ENCODE measurements around the gene CD99.

CD99 gene

GRCh38 chrX:2690856-2691542, at the start of gene CD99:
Gene CD99 (plus strand): TSS chrX:2691295. CDS start chrX:2691361, 66 bp downstream.
- peak within 1 kb of the TSS; percentile 58 to 92 for H3K4me3 ChIP-seq (ENCODE audit: low read depth in 1 of 2, low read length in 2 of 2)
- peak; percentile 79 for ATAC-seq (ENCODE audit: insufficient read depth, low read depth)
- no peaks in the 10 kb centered on the region for H3K9me3 ChIP-seq (ENCODE audit: insufficient read depth, low read length, severe bottlenecking)
- peak within 1 kb of the TSS; percentile 99 for H3K27ac ChIP-seq (ENCODE audit: low read length)
- H3K27me3 ChIP-seq (ENCODE audit: insufficient read depth, low read length, poor library complexity) = no peaks in the 10 kb centered on the region
- H3K36me3 ChIP-seq (ENCODE audit: insufficient read depth, low read length) = peaks cover 39% of the 10 kb centered on the region
- H2AFZ ChIP-seq (ENCODE audit: low read depth, low read length) = peak within 1 kb of the TSS; percentile 43
- peaks cover 56% of the 10 kb centered on the region for H3K79me2 ChIP-seq (ENCODE audit: insufficient read depth, low read length)
- peaks cover 32% of the 10 kb centered on the region for H4K20me1 ChIP-seq (ENCODE audit: insufficient read depth, low read length)
- peaks cover 36% of the 10 kb centered on the region for H3K4me1 ChIP-seq (ENCODE audit: insufficient read depth, low read length)
- H3K9ac ChIP-seq (ENCODE audit: low read depth, low read length) = peak within 1 kb of the TSS; percentile 89
- peak; percentile 95 for DNase-seq
- peak within 1 kb of the TSS; percentile 76 for H3K4me2 ChIP-seq (ENCODE audit: insufficient read depth, low read length)
- TF ChIP-seq CTCF (IDR thresholded peaks at IDR 0.05; ENCODE audit: borderline replicate concordance, extremely low read depth, low read length, poor library complexity, severe bottlenecking) (peak; percentile 3), EZH2 (IDR thresholded peaks at IDR 0.05; ENCODE audit: borderline replicate concordance, low read depth, low read length, severe bottlenecking) (no peak)

GRCh38 chrX:2642146-2642545, 48.9 kb upstream of the CD99 start:
- Histone ChIP-seq H2AFZ (ENCODE audit: low read depth, low read length) (no peak overlapping the region), H3K27ac (ENCODE audit: low read length) (no peak overlapping the region), H3K27me3 (ENCODE audit: insufficient read depth, low read length, poor library complexity) (no peaks in the 10 kb centered on the region), H3K4me2 (ENCODE audit: insufficient read depth, low read length) (no peak overlapping the region), H3K36me3 (ENCODE audit: insufficient read depth, low read length) (peaks cover 53% of the 10 kb centered on the region), H3K9me3 (ENCODE audit: insufficient read depth, low read length, severe bottlenecking) (no peaks in the 10 kb centered on the region), H3K79me2 (ENCODE audit: insufficient read depth, low read length) (peaks cover 9% of the 10 kb centered on the region; the same call in 1 of the 2 replicates), H3K9ac (ENCODE audit: low read depth, low read length) (no peak overlapping the region), H4K20me1 (ENCODE audit: insufficient read depth, low read length) (no peaks in the 10 kb centered on the region), H3K4me1 (ENCODE audit: insufficient read depth, low read length) (no peaks in the 10 kb centered on the region), H3K4me3 (ENCODE audit: low read depth in 1 of 2, low read length in 2 of 2) (no peak overlapping the region)
- no peak for DNase-seq
- TF ChIP-seq EZH2 (IDR thresholded peaks at IDR 0.05; ENCODE audit: borderline replicate concordance, low read depth, low read length, severe bottlenecking) (no peak), CTCF (IDR thresholded peaks at IDR 0.05; ENCODE audit: borderline replicate concordance, extremely low read depth, low read length, poor library complexity, severe bottlenecking) (no peak)
- ATAC-seq (ENCODE audit: insufficient read depth, low read depth) = no peak

GRCh38 chrX:2642791-2643190, 48.3 kb upstream of the CD99 start:
- Histone ChIP-seq H3K4me3 (ENCODE audit: low read depth in 1 of 2, low read length in 2 of 2) (no peak overlapping the region), H3K36me3 (ENCODE audit: insufficient read depth, low read length) (peaks cover 56% of the 10 kb centered on the region), H3K4me2 (ENCODE audit: insufficient read depth, low read length) (no peak overlapping the region), H3K4me1 (ENCODE audit: insufficient read depth, low read length) (no peaks in the 10 kb centered on the region), H3K27ac (ENCODE audit: low read length) (no peak overlapping the region), H3K9me3 (ENCODE audit: insufficient read depth, low read length, severe bottlenecking) (no peaks in the 10 kb centered on the region), H3K79me2 (ENCODE audit: insufficient read depth, low read length) (peaks cover 9% of the 10 kb centered on the region; the same call in 1 of the 2 replicates), H3K9ac (ENCODE audit: low read depth, low read length) (no peak overlapping the region), H3K27me3 (ENCODE audit: insufficient read depth, low read length, poor library complexity) (no peaks in the 10 kb centered on the region), H4K20me1 (ENCODE audit: insufficient read depth, low read length) (no peaks in the 10 kb centered on the region), H2AFZ (ENCODE audit: low read depth, low read length) (no peak overlapping the region)
- DNase-seq (no peak), ATAC-seq (ENCODE audit: insufficient read depth, low read depth) (no peak)
- TF ChIP-seq CTCF (IDR thresholded peaks at IDR 0.05; ENCODE audit: borderline replicate concordance, extremely low read depth, low read length, poor library complexity, severe bottlenecking) (no peak), EZH2 (IDR thresholded peaks at IDR 0.05; ENCODE audit: borderline replicate concordance, low read depth, low read length, severe bottlenecking) (no peak)
